GM23338 (cell line): Measurements from ENCODE around the gene SHISA9. TPM values are rescaled to one million over a fixed set of nuclear protein-coding genes. Genes with fewer than 3 reads are reported as not detected.

Experiments
- ATAC-seq: fragments of 200-7000 bp; cut with Tn5 transposase; 3 replicates; pipeline ENCODE4 v1.9.1; 2020
- DNase-seq: peaks from one replicate; pipeline ENCODE4 v3.0.0-alpha.2; 2015; ENCODE audit warnings: low spot score
- H2AFZ ChIP-seq: fragments of 200-600 bp; sonication (generic); 2 replicates; pipeline ENCODE4 v1.8.0; 2016; ENCODE audit warnings: antibody characterized with exemption, mild to moderate bottlenecking, moderate library complexity
- H3F3A ChIP-seq: fragments of 200-600 bp; sonication (generic); replicated peaks from 2 replicates; pipeline ENCODE4 v1.8.0; 2017; ENCODE audit warnings: antibody characterized with exemption, mixed run types, low read depth
- H3K27ac ChIP-seq: fragments of 200-600 bp; sonication (generic); 2 replicates; pipeline ENCODE4 v1.6.1; 2016; ENCODE audit warnings: low read depth
- H3K27me3 ChIP-seq: fragments of 200-600 bp; sonication (generic); 2 replicates; pipeline ENCODE4 v1.8.0; 2016; ENCODE audit warnings: mild to moderate bottlenecking, mixed run types, moderate library complexity; ENCODE audit not compliant: insufficient read depth
- H3K36me3 ChIP-seq: fragments of 200-600 bp; sonication (generic); 2 replicates; pipeline ENCODE4 v1.8.0; 2016; ENCODE audit warnings: mild to moderate bottlenecking; ENCODE audit not compliant: insufficient read depth
- H3K4me1 ChIP-seq: fragments of 200-600 bp; sonication (generic); 2 replicates; pipeline ENCODE4 v1.8.0; 2016; ENCODE audit warnings: mild to moderate bottlenecking, moderate library complexity; ENCODE audit not compliant: insufficient read depth
- H3K4me2 ChIP-seq: fragments of 200-600 bp; sonication (generic); 2 replicates; pipeline ENCODE4 v1.7.1; 2017; ENCODE audit warnings: mixed run types
- H3K4me3 ChIP-seq: fragments of 200-600 bp; sonication (generic); 2 replicates; pipeline ENCODE4 v1.6.1; 2016; ENCODE audit warnings: mixed run types
- H3K79me2 ChIP-seq: fragments of 200-600 bp; sonication (generic); replicated peaks from 2 replicates; pipeline ENCODE4 v1.8.0; 2017; ENCODE audit warnings: mild to moderate bottlenecking; ENCODE audit not compliant: insufficient read depth
- H3K9me2 ChIP-seq: fragments of 200-600 bp; sonication (generic); 2 replicates; pipeline ENCODE4 v1.8.0; 2017; ENCODE audit not compliant: insufficient read depth
- H4K20me1 ChIP-seq: fragments of 200-600 bp; sonication (generic); replicated peaks from 2 replicates; pipeline ENCODE4 v1.8.0; 2017; ENCODE audit warnings: mild to moderate bottlenecking; ENCODE audit not compliant: insufficient read depth
- H3K27ac Mint-ChIP-seq: 2 replicates; pipeline ENCODE4 v1.8.0; 2020; ENCODE audit warnings: inconsistent platforms, mild to moderate bottlenecking, moderate library complexity, mixed read lengths
- H3K27me3 Mint-ChIP-seq: 3 replicates; pipeline ENCODE4 v1.8.0; 2022; ENCODE audit warnings: low read depth, mild to moderate bottlenecking, moderate library complexity, mixed read lengths, inconsistent platforms; ENCODE audit not compliant: insufficient read depth, poor library complexity
- H3K36me3 Mint-ChIP-seq: 3 replicates; pipeline ENCODE4 v1.8.0; 2021; ENCODE audit warnings: low read depth, mild to moderate bottlenecking, inconsistent platforms, moderate library complexity, mixed read lengths
- H3K4me1 Mint-ChIP-seq: 3 replicates; pipeline ENCODE4 v1.8.0; 2020; ENCODE audit warnings: mild to moderate bottlenecking, inconsistent platforms, mixed read lengths
- H3K4me3 Mint-ChIP-seq: 3 replicates; pipeline ENCODE4 v1.8.0; 2021; ENCODE audit warnings: moderate library complexity, mild to moderate bottlenecking, inconsistent platforms, mixed read lengths
- H3K9me3 Mint-ChIP-seq: 3 replicates; pipeline ENCODE4 v1.8.0; 2020; ENCODE audit warnings: moderate library complexity, mild to moderate bottlenecking, inconsistent platforms, mixed read lengths
- CREB1 ChIP-seq: fragments of 250-450 bp; sonication (Bioruptor Pico); IDR thresholded peaks from 2 replicates; pipeline ENCODE4 v1.5.0; 2020; ENCODE audit warnings: low read depth, mild to moderate bottlenecking, moderate library complexity
- EZH2 ChIP-seq: fragments of 200-600 bp; sonication (generic); IDR thresholded peaks from one replicate; pipeline ENCODE4 v1.8.0; 2017; ENCODE audit warnings: antibody characterized with exemption, mild to moderate bottlenecking, low read depth; ENCODE audit not compliant: unreplicated experiment
- EZH2phosphoT487 ChIP-seq: fragments of 200-600 bp; sonication (generic); IDR thresholded peaks from one replicate; pipeline ENCODE4 v1.8.1; 2018; ENCODE audit warnings: antibody characterized with exemption; ENCODE audit not compliant: unreplicated experiment
- JUNB ChIP-seq: IDR thresholded peaks from one replicate; pipeline ENCODE4 v1.6.1; 2016; ENCODE audit warnings: antibody characterized with exemption; ENCODE audit not compliant: unreplicated experiment
- NANOG ChIP-seq: IDR thresholded peaks from 2 replicates; pipeline ENCODE4 v1.6.1; 2016; ENCODE audit warnings: antibody characterized with exemption, borderline replicate concordance
- POLR2AphosphoS5 ChIP-seq: IDR thresholded peaks from 2 replicates; pipeline ENCODE4 v1.6.1; 2016; ENCODE audit warnings: antibody characterized with exemption, low read depth
- STAT1 ChIP-seq: IDR thresholded peaks from one replicate; pipeline ENCODE4 v1.6.1; 2016; ENCODE audit warnings: antibody characterized with exemption; ENCODE audit not compliant: unreplicated experiment
- ZNF114 ChIP-seq: fragments of 250-450 bp; sonication (Bioruptor Pico); IDR thresholded peaks from 2 replicates; pipeline ENCODE4 v1.5.0; 2020; ENCODE audit warnings: mild to moderate bottlenecking, moderate library complexity
- ZNF331 ChIP-seq: fragments of 250-450 bp; sonication (Bioruptor Pico); IDR thresholded peaks from 2 replicates; pipeline ENCODE4 v1.5.0; 2020; ENCODE audit warnings: low read depth, mild to moderate bottlenecking, moderate library complexity
- polyA plus RNA-seq: library from polyadenylated mRNA; unstranded; fragments of >200 nt; fragmentation: Nextera tagmentation; extraction: Ambion mirVana; gene quantifications from 2 replicates; pipeline ENCODE4 v1.2.1, GENCODE V29; 2016
- total RNA-seq: library from RNA; depleted of rRNA; stranded (reverse); fragments of >200 nt; shearing (Covaris generic); gene quantifications from 2 replicates; pipeline ENCODE4 v1.2.3, GENCODE V29; 2014
- TF ChIP-seq, protein P1 (sequence below): IDR thresholded peaks from one replicate; pipeline ENCODE4 v1.6.1; 2018; ENCODE audit warnings: antibody characterized with exemption; ENCODE audit not compliant: unreplicated experiment
- TF ChIP-seq, protein P2 (sequence below), 2 experiments: fragments of 200-600 bp in 1 of 2; sonication (generic) in 1 of 2; conservative IDR thresholded peaks; 2 replicates each; pipeline versions ENCODE4 v1.5.1 to v1.6.1; 2016 to 2017; ENCODE audit warnings: antibody characterized with exemption in 2 of 2, low read depth in 2 of 2, mild to moderate bottlenecking in 2 of 2, moderate library complexity in 1 of 2

The SHISA9 gene
- total and polyA plus RNA-seq, 2 experiments from 2014 or later = 10.4 to 45.6 TPM

DNA sequence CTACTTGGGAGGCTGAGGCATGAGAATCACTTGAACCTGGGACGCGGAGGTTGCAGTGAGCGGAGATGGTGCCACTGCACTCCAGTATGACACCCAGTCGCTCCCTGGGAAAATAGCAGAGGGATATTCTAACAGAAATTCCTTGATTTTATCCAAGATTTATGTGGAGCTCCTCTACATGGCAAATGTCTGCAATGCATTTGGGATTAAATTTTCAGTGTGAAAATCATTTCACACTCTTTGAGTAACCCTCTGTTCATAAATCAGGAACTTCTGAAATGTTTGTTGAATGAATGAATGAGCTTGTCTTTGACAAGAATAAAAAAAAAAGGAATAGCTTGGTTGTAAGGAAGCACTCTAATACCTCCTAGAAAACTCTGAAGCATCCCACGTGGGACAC, 305.8 kb downstream of the SHISA9 start (continued):
- TF ChIP-seq, protein P1, sequence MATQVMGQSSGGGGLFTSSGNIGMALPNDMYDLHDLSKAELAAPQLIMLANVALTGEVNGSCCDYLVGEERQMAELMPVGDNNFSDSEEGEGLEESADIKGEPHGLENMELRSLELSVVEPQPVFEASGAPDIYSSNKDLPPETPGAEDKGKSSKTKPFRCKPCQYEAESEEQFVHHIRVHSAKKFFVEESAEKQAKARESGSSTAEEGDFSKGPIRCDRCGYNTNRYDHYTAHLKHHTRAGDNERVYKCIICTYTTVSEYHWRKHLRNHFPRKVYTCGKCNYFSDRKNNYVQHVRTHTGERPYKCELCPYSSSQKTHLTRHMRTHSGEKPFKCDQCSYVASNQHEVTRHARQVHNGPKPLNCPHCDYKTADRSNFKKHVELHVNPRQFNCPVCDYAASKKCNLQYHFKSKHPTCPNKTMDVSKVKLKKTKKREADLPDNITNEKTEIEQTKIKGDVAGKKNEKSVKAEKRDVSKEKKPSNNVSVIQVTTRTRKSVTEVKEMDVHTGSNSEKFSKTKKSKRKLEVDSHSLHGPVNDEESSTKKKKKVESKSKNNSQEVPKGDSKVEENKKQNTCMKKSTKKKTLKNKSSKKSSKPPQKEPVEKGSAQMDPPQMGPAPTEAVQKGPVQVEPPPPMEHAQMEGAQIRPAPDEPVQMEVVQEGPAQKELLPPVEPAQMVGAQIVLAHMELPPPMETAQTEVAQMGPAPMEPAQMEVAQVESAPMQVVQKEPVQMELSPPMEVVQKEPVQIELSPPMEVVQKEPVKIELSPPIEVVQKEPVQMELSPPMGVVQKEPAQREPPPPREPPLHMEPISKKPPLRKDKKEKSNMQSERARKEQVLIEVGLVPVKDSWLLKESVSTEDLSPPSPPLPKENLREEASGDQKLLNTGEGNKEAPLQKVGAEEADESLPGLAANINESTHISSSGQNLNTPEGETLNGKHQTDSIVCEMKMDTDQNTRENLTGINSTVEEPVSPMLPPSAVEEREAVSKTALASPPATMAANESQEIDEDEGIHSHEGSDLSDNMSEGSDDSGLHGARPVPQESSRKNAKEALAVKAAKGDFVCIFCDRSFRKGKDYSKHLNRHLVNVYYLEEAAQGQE = no peak
- TF ChIP-seq JUNB (no peak), EZH2 (no peak), ZNF331 (CRISPR knock-in tag) (no peak), POLR2AphosphoS5 (no peak)
- TF ChIP-seq, protein P2, sequence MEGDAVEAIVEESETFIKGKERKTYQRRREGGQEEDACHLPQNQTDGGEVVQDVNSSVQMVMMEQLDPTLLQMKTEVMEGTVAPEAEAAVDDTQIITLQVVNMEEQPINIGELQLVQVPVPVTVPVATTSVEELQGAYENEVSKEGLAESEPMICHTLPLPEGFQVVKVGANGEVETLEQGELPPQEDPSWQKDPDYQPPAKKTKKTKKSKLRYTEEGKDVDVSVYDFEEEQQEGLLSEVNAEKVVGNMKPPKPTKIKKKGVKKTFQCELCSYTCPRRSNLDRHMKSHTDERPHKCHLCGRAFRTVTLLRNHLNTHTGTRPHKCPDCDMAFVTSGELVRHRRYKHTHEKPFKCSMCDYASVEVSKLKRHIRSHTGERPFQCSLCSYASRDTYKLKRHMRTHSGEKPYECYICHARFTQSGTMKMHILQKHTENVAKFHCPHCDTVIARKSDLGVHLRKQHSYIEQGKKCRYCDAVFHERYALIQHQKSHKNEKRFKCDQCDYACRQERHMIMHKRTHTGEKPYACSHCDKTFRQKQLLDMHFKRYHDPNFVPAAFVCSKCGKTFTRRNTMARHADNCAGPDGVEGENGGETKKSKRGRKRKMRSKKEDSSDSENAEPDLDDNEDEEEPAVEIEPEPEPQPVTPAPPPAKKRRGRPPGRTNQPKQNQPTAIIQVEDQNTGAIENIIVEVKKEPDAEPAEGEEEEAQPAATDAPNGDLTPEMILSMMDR (conservative IDR thresholded peaks at IDR 0.05; ENCODE audit: low read depth in 2 of 2) = no peak

DNA sequence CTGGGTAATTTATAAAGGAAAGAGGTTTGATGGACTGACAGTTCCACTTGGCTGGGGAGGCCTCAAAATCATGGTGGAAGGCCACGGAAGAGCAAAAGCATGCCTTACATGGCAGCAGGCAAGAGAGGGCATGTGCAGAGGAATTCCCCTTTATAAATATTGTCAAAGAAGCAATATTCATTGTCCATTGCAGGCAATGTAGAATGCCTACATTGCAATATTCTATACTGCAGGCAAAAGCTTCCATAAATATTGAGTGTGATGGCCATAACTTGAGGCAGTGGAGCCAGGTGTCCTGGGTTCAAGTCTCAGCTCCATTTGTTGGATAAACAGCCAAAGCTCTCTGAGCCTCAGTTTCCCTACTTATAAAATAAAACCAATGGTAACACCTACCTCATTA, 322.3 kb downstream of the SHISA9 start:
- peaks cover 5% of the 10 kb centered on the region; the same call in 1 of the 2 replicates for H3K4me1 ChIP-seq
- no peak overlapping the region for H2AFZ ChIP-seq
- peaks cover 2% of the 10 kb centered on the region; the same call in 2 of the 3 replicates for H3K9me3 Mint-ChIP-seq
- no peaks in the 10 kb centered on the region for H3K36me3 ChIP-seq
- H3K27me3 Mint-ChIP-seq = peaks cover 1% of the 10 kb centered on the region
- no peak overlapping the region for H3K27ac ChIP-seq
- no peak overlapping the region for H3K27ac Mint-ChIP-seq
- H3K9me2 ChIP-seq = peaks cover 12% of the 10 kb centered on the region; the same call in 1 of the 2 replicates
- H4K20me1 ChIP-seq = no peaks in the 10 kb centered on the region
- ATAC-seq (no peak), DNase-seq (no peak)
- no peaks in the 10 kb centered on the region for H3F3A ChIP-seq
- no peaks in the 10 kb centered on the region for H3K27me3 ChIP-seq
- no peaks in the 10 kb centered on the region for H3K79me2 ChIP-seq
- H3K4me3 Mint-ChIP-seq = no peak overlapping the region
- peaks cover 2% of the 10 kb centered on the region; the same call in 2 of the 3 replicates for H3K4me1 Mint-ChIP-seq
- H3K4me2 ChIP-seq = no peak overlapping the region
- H3K4me3 ChIP-seq = no peak overlapping the region
- peaks cover 24% of the 10 kb centered on the region for H3K36me3 Mint-ChIP-seq
- TF ChIP-seq EZH2phosphoT487 = no peak
- TF ChIP-seq EZH2 = no peak
- TF ChIP-seq, protein P2 (conservative IDR thresholded peaks at IDR 0.05; ENCODE audit: low read depth in 2 of 2) = no peak
- no peak for TF ChIP-seq JUNB
- TF ChIP-seq NANOG = no peak
- no peak for TF ChIP-seq STAT1
- no peak for TF ChIP-seq CREB1
- TF ChIP-seq ZNF114 (CRISPR knock-in tag) = no peak
- TF ChIP-seq POLR2AphosphoS5 = no peak
- TF ChIP-seq ZNF331 (CRISPR knock-in tag) = no peak
